A549 (cell line): ENCODE results near the gene KCND1. TPM values are rescaled to one million over a fixed set of nuclear protein-coding genes. Genes with fewer than 3 reads are reported as not detected.
"Not testable (repeated sequence)": the region's sequence is repeated elsewhere in the genome, so short reads cannot be mapped to it uniquely, and the experiment has no call there.

Experiments
- ATAC-seq, 2 experiments: fragments of 200-7000 bp in 1 of 2; fragments of >200 bp in 1 of 2; cut with Nextera tagmentation in 1 of 2; cut with Tn5 transposase in 1 of 2; 3 replicates each; pipeline versions ENCODE4 v1.8.0 to v1.9.1; 2018 to 2020; ENCODE audit warnings: mild to moderate bottlenecking in 1 of 2, moderate library complexity in 1 of 2
- CTCF ChIA-PET: fragments of 300-600 bp; sonication (Branson Sonifier 250); formaldehyde crosslinking; extraction: SDS; loops from one replicate; lab custom pipeline; 2021; ENCODE audit warnings: antibody characterized with exemption, inconsistent platforms; lab: Yijun Ruan, JAX
- POLR2A ChIA-PET: fragments of 350-600 bp; formaldehyde crosslinking; extraction: SDS; loops from one replicate; lab custom pipeline; 2021; ENCODE audit warnings: antibody characterized with exemption, inconsistent platforms; lab: Yijun Ruan, JAX
- DNase-seq, 2 experiments: peaks; one replicate each; pipeline versions ENCODE4 v3.0.0 to v3.0.0-alpha.2; 2011 to 2016; ENCODE audit warnings: low read depth in 1 of 2, low spot score in 1 of 2
- FAIRE-seq: peaks from 2 replicates; lab custom pipeline; 2011; peaks lifted over from hg19 to GRCh38; lab: Jason Lieb, UNC
- H3K27ac ChIP-seq, 2 experiments: fragments of >200 bp; sonication (Bioruptor Twin); formaldehyde crosslinking; 3 replicates each; pipeline ENCODE4 v1.5.1; 2016 to 2017
- H3K4me1 ChIP-seq: fragments of >200 bp; sonication (Bioruptor Twin); formaldehyde crosslinking; 3 replicates; pipeline ENCODE4 v1.6.1; 2016
- H3K4me2 ChIP-seq: fragments of >200 bp; sonication (Bioruptor Twin); formaldehyde crosslinking; 3 replicates; pipeline ENCODE4 v1.6.1; 2016
- H3K4me3 ChIP-seq: fragments of >200 bp; sonication (Bioruptor Twin); formaldehyde crosslinking; 3 replicates; pipeline ENCODE4 v1.5.1; 2016
- H3K9me3 ChIP-seq: fragments of >200 bp; sonication (Bioruptor Twin); formaldehyde crosslinking; 3 replicates; pipeline ENCODE4 v1.6.1; 2016
- CBX2 ChIP-seq: fragments of 200-600 bp; sonication (generic); IDR thresholded peaks from 2 replicates; pipeline ENCODE4 v1.6.1; 2016; ENCODE audit warnings: low read depth, mild to moderate bottlenecking, borderline replicate concordance
- CHD4 ChIP-seq: fragments of 200-600 bp; sonication (generic); IDR thresholded peaks from 2 replicates; pipeline ENCODE4 v1.6.1; 2016; ENCODE audit warnings: antibody characterized with exemption, mild to moderate bottlenecking, borderline replicate concordance
- EHMT2 ChIP-seq: fragments of 200-600 bp; sonication (generic); IDR thresholded peaks from 2 replicates; pipeline ENCODE4 v1.6.1; 2016; ENCODE audit warnings: antibody characterized with exemption, low read depth, mild to moderate bottlenecking, moderate library complexity
- FOSB ChIP-seq: fragments of 250-450 bp; sonication (Bioruptor Pico); IDR thresholded peaks from 2 replicates; pipeline ENCODE4 v1.5.0; 2020; ENCODE audit warnings: mild to moderate bottlenecking, moderate library complexity
- HDAC2 ChIP-seq: fragments of 200-600 bp; sonication (generic); IDR thresholded peaks from 2 replicates; pipeline ENCODE4 v1.6.1; 2016
- HEYL ChIP-seq: fragments of 250-450 bp; sonication (Bioruptor Pico); IDR thresholded peaks from 2 replicates; pipeline ENCODE4 v1.8.0; 2021; ENCODE audit warnings: mild to moderate bottlenecking, moderate library complexity
- HMGXB4 ChIP-seq: fragments of 250-450 bp; sonication (Bioruptor Pico); IDR thresholded peaks from 2 replicates; pipeline ENCODE4 v1.5.0; 2021; ENCODE audit warnings: mild to moderate bottlenecking, moderate library complexity, borderline replicate concordance
- HOXA7 ChIP-seq: fragments of 250-450 bp; sonication (Bioruptor Pico); IDR thresholded peaks from 2 replicates; pipeline ENCODE4 v1.5.0; 2020; ENCODE audit warnings: mild to moderate bottlenecking, moderate library complexity
- HOXB5 ChIP-seq: fragments of 250-450 bp; sonication (Bioruptor Pico); IDR thresholded peaks from 2 replicates; pipeline ENCODE4 v1.5.0; 2020; ENCODE audit warnings: mild to moderate bottlenecking, moderate library complexity
- KDM1A ChIP-seq: fragments of 200-600 bp; sonication (generic); IDR thresholded peaks from 2 replicates; pipeline ENCODE4 v1.6.1; 2016; ENCODE audit warnings: low read depth, mild to moderate bottlenecking
- KDM5A ChIP-seq: fragments of 200-600 bp; sonication (generic); IDR thresholded peaks from 2 replicates; pipeline ENCODE4 v1.6.1; 2016; ENCODE audit warnings: antibody characterized with exemption, mild to moderate bottlenecking
- MAFK ChIP-seq: fragments of 450-650 bp; IDR thresholded peaks from 2 replicates; pipeline ENCODE4 v1.6.1; 2014; ENCODE audit not compliant: partially characterized antibody
- MAZ ChIP-seq: fragments of 150-350 bp; IDR thresholded peaks from 2 replicates; pipeline ENCODE4 v1.6.1; 2014; ENCODE audit warnings: antibody characterized with exemption, low read depth, low read length, borderline replicate concordance
- NFE2L2 ChIP-seq: fragments of 150-350 bp; conservative IDR thresholded peaks from 2 replicates; pipeline ENCODE4 v1.6.1; 2014; ENCODE audit warnings: low read length
- NPAS2 ChIP-seq: fragments of 250-450 bp; sonication (Bioruptor Pico); IDR thresholded peaks from 2 replicates; pipeline ENCODE4 v1.8.0; 2022; ENCODE audit warnings: mild to moderate bottlenecking, moderate library complexity, borderline replicate concordance
- PBX3 ChIP-seq: IDR thresholded peaks from 2 replicates; pipeline ENCODE4 v1.6.1; 2012
- RCOR1 ChIP-seq: fragments of 150-350 bp; IDR thresholded peaks from 2 replicates; pipeline ENCODE4 v1.6.1; 2014; ENCODE audit warnings: antibody characterized with exemption, low read length, low read depth
- SREBF2 ChIP-seq: fragments of 450-650 bp; IDR thresholded peaks from 2 replicates; pipeline ENCODE4 v1.6.1; 2014; ENCODE audit warnings: mild to moderate bottlenecking, moderate library complexity
- ZC3H11A ChIP-seq: fragments of 450-650 bp; IDR thresholded peaks from 2 replicates; pipeline ENCODE4 v1.6.1; 2014; ENCODE audit warnings: antibody characterized with exemption, mild to moderate bottlenecking
- ZFP36 ChIP-seq: fragments of 450-650 bp; IDR thresholded peaks from 2 replicates; pipeline ENCODE4 v1.6.1; 2014; ENCODE audit warnings: borderline replicate concordance; ENCODE audit not compliant: partially characterized antibody
- ZNF302 ChIP-seq: fragments of 250-450 bp; sonication (Bioruptor Pico); IDR thresholded peaks from 2 replicates; pipeline ENCODE4 v1.9.0; 2021; ENCODE audit warnings: inconsistent platforms, mild to moderate bottlenecking, moderate library complexity
- WGBS: methylation state at CpG from one replicate; pipeline ENCODE4 v1.1.6; 2017; ENCODE audit errors: missing lambda C conversion rate; 5-methylcytosine and 5-hydroxymethylcytosine counted together
- polyA plus RNA-seq, 4 experiments: library from polyadenylated mRNA; depleted of rRNA in 3 of 4; stranded (reverse); fragments of >200 nt; fragmentation: RNase III in 1 of 4; extraction: RNeasy Plus Mini Kit Qiagen cat#74134 plus additional on column Dnase treatment in 1 of 4; gene quantifications; 2 replicates in 3 of 4; 3 replicates in 1 of 4; pipeline ENCODE4 v1.2.3, GENCODE V29; 2011 to 2017

The KCND1 gene
- polyA plus RNA-seq, 2 of the 4 experiments (the other 2 are of a cell fraction) = 0.59 to 0.79 TPM

DNA sequence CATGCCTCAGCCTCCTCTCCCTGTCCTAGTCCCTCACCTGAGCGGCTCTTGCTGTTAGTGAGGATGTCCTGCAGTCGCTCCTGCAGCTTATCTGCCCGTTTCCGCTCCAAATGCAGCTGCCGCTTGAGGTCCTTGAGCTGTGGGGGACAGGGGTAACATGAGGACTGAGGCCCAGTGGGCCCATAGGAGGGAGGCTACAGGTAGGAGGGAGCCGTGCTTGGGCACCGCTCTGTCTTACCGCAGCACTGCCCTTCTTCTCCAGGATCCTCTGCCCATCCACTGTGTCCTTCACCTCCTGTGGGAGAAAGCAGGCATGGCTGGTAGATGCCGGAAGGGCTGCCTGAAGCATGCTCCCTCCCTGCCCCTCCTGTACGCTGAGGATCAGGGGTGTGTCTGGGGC lies 9.5 kb upstream of the KCND1 start:
- ChIA-PET CTCF (interaction anchor here (2.7 kb wide), 1 partner anchor 8 kb away, joined by 13 read pairs; the partner anchor contains the start of gene KCND1), POLR2A (no interaction called here)
- ATAC-seq (peak; percentile 21 to 34; a peak in 3 of 6 replicates), DNase-seq (no peak), FAIRE-seq (no peak)
- no peaks in the 10 kb centered on the region for H3K9me3 ChIP-seq
- WGBS = 97% methylated on average over 5 of the region's 10 CpGs
- no peak overlapping the region for H3K4me3 ChIP-seq
- no peak overlapping the region for H3K4me2 ChIP-seq
- H3K4me1 ChIP-seq = no peaks in the 10 kb centered on the region
- H3K27ac ChIP-seq = no peak overlapping the region
- TF ChIP-seq SREBF2 = no peak
- TF ChIP-seq ZC3H11A = no peak
- no peak for TF ChIP-seq ZNF302 (CRISPR knock-in tag)
- no peak for TF ChIP-seq NFE2L2
- no peak for TF ChIP-seq CBX2
- TF ChIP-seq CHD4 = no peak
- no peak for TF ChIP-seq FOSB (CRISPR knock-in tag)

DNA sequence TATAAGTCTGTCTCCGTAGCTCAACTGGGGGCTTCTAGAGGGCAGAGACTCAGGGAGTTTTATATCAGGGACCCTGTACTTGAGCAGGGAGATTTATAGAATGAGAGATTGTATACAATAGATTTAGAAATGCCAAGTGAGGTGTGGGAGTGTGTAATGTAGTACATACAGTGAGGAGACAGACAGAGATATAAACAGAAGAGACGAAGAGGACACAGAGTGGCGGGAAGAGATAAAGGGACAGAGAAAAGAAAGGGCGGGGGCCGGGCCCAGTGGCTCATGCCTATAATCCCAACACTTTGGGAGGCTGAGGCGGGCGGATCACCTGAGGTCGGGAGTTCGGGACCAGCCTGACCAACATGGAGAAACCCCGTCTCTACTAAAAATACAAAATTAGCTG lies 8.7 kb upstream of the KCND1 start:
- H3K4me3 ChIP-seq, DNase-seq, H3K9me3 ChIP-seq, POLR2A ChIA-PET, ATAC-seq, H3K4me1 ChIP-seq, H3K4me2 ChIP-seq, H3K27ac ChIP-seq, FAIRE-seq, CTCF ChIA-PET: not testable (repeated sequence)
- WGBS = 83% methylated on average over 10 of the region's 10 CpGs

GRCh38 chrX:48978226-48978625 lies 6.6 kb upstream of the KCND1 start:
- ATAC-seq = no peak
- Histone ChIP-seq H3K27ac (no peak overlapping the region), H3K4me1 (no peaks in the 10 kb centered on the region), H3K9me3 (no peaks in the 10 kb centered on the region), H3K4me2 (no peak overlapping the region), H3K4me3 (no peak overlapping the region)
- FAIRE-seq = no peak
- no peak for DNase-seq
- WGBS = 96% methylated on average over 5 of the region's 5 CpGs
- TF ChIP-seq NPAS2 = no peak
- no peak for TF ChIP-seq KDM1A
- ChIA-PET POLR2A (no interaction called here), CTCF (interaction anchor here (0.8 to 1.5 kb wide), 2 partner anchors 11 to 20 kb away, joined by 3 read pairs; no protein-coding TSS in a partner anchor)

GRCh38 chrX:48976086-48976485 lies 4.4 kb upstream of the KCND1 start:
- no peaks in the 10 kb centered on the region for H3K9me3 ChIP-seq
- DNase-seq (no peak), ATAC-seq (no peak), FAIRE-seq (no peak)
- TF ChIP-seq MAZ (no peak), HEYL (CRISPR knock-in tag) (no peak), HOXB5 (CRISPR knock-in tag) (no peak), ZC3H11A (no peak), EHMT2 (no peak), HOXA7 (CRISPR knock-in tag) (no peak), ZFP36 (no peak)
- CTCF ChIA-PET = no interaction called here
- peaks cover 11% of the 10 kb centered on the region for H3K4me1 ChIP-seq
- no peak overlapping the region for H3K4me3 ChIP-seq
- no peak overlapping the region for H3K4me2 ChIP-seq
- POLR2A ChIA-PET = no interaction called here
- no peak overlapping the region for H3K27ac ChIP-seq
- 96% methylated on average over 4 of the region's 6 CpGs for WGBS

- WGBS = 87% methylated on average over 5 of the region's 5 CpGs
- CTCF ChIA-PET = no interaction called here
- Histone ChIP-seq H3K4me1 (peaks cover 11% of the 10 kb centered on the region), H3K4me3 (no peak overlapping the region), H3K27ac (no peak overlapping the region), H3K9me3 (no peaks in the 10 kb centered on the region), H3K4me2 (no peak overlapping the region)
- DNase-seq (no peak), ATAC-seq (no peak), FAIRE-seq (peak; percentile 46)
- TF ChIP-seq RCOR1 (no peak), KDM1A (no peak), PBX3 (no peak), MAFK (no peak), HMGXB4 (CRISPR knock-in tag) (no peak), KDM5A (no peak), HEYL (CRISPR knock-in tag) (no peak), HDAC2 (no peak)
- POLR2A ChIA-PET = no interaction called here
Measured at GRCh38 chrX:48975541-48975940, 3.9 kb upstream of the KCND1 start.
